Right lobe of liver (tissue), 4 donors: ENCODE results near the gene PHF5A.

Experiments used
- POLR2A ChIP-seq: fragments of 450-650 bp; IDR thresholded peaks from one replicate; pipeline ENCODE4 v1.6.1; 2017; ENCODE audit warnings: antibody characterized with exemption, mild to moderate bottlenecking
- TF ChIP-seq, protein P1 (sequence below), 4 donors: fragments of 200-600 bp in 3 of 4; fragments of 450-650 bp in 1 of 4; IDR thresholded peaks; one replicate each; pipeline versions ENCODE4 v1.5.1 to v1.8.0; 2016 to 2022; ENCODE audit warnings: antibody characterized with exemption in 4 of 4, mild to moderate bottlenecking in 2 of 4
- donor health status: DM: no; HTN: no; CAD: no.
- donor health status: DM: no; HTN: no; CAD: no.
- donor health status: DM: no; HTN: yes; CAD: no.

DNA sequence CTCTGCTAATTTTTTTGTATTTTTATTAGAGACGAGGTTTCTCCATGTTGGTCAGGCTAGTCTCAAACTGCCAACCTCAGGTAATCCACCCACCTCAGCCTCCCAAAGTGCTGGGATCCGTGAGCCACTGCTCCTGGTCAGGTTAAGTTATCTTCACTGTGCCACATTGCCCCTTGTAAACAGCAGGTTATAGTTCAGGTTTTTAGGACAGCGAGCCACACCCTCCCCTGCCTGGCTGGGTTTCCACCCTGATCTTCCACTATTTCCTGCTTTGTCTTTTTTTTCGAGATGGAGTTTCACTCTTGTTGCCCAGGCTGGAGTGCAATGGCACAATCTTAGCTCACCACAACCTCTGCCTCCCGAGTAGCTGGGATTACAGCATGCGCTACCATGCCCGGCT is 16.5 kb upstream of the PHF5A start:
- TF ChIP-seq, protein P1, sequence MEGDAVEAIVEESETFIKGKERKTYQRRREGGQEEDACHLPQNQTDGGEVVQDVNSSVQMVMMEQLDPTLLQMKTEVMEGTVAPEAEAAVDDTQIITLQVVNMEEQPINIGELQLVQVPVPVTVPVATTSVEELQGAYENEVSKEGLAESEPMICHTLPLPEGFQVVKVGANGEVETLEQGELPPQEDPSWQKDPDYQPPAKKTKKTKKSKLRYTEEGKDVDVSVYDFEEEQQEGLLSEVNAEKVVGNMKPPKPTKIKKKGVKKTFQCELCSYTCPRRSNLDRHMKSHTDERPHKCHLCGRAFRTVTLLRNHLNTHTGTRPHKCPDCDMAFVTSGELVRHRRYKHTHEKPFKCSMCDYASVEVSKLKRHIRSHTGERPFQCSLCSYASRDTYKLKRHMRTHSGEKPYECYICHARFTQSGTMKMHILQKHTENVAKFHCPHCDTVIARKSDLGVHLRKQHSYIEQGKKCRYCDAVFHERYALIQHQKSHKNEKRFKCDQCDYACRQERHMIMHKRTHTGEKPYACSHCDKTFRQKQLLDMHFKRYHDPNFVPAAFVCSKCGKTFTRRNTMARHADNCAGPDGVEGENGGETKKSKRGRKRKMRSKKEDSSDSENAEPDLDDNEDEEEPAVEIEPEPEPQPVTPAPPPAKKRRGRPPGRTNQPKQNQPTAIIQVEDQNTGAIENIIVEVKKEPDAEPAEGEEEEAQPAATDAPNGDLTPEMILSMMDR (IDR thresholded peaks at IDR 0.05), result no peak
- TF ChIP-seq POLR2A, result no peak
